HepG2 (cell line): ENCODE measurements around the gene FGGY. TPM values are rescaled to one million over a fixed set of nuclear protein-coding genes. Genes with fewer than 3 reads are reported as not detected.

Experiments
- ATAC-seq: fragments of 200-7000 bp; cut with Tn5 transposase; 3 replicates; pipeline ENCODE4 v1.9.1; 2020; ENCODE audit warnings: mild to moderate bottlenecking, moderate library complexity
- BruUV-seq: library from RNA; stranded (reverse); fragments of 400-500 nt; replicated peaks from 2 replicates; lab custom pipeline; 2021; lab: Mats Ljungman, UMichigan
- CTCF ChIA-PET: fragments of 300-600 bp; formaldehyde crosslinking; extraction: SDS; loops from one replicate; lab custom pipeline; 2021; ENCODE audit warnings: low total read pairs, inconsistent platforms, low intra/inter-chr PET ratio; lab: Yijun Ruan, JAX
- POLR2A ChIA-PET: fragments of 350-600 bp; sonication (Branson Sonifier 250); formaldehyde crosslinking; loops from one replicate; lab custom pipeline; 2020; ENCODE audit warnings: antibody characterized with exemption, inconsistent platforms; lab: Yijun Ruan, JAX
- DNase-seq: peaks from one replicate; pipeline ENCODE4 v3.0.0-alpha.2; 2015; ENCODE audit warnings: low spot score
- FAIRE-seq: peaks from 3 replicates; lab custom pipeline; 2011; peaks lifted over from hg19 to GRCh38; lab: Jason Lieb, UNC
- H2AFZ ChIP-seq: one replicate; pipeline ENCODE4 v1.6.1; 2011; ENCODE audit warnings: low read length, inconsistent platforms
- H3K27ac ChIP-seq: fragments of 300-600 bp; 3 replicates; pipeline ENCODE4 v1.8.0; 2011; ENCODE audit warnings: mixed run types, mild to moderate bottlenecking, mixed read lengths, low read length, inconsistent platforms; ENCODE audit not compliant: insufficient read depth; ENCODE audit errors: extremely low read length
- H3K27me3 ChIP-seq, 2 experiments: fragments of 200-600 bp in 1 of 2; 2 replicates in 1 of 2; 3 replicates in 1 of 2; pipeline versions ENCODE4 v1.6.0 to v1.8.0; 2011; ENCODE audit warnings: low read length in 2 of 2, mild to moderate bottlenecking in 2 of 2, moderate library complexity in 2 of 2, inconsistent platforms in 1 of 2; ENCODE audit not compliant: insufficient read depth in 2 of 2, control insufficient read depth in 1 of 2
- H3K36me3 ChIP-seq, 2 experiments: fragments of 200-600 bp in 1 of 2; replicated peaks in 1 of 2; 2 replicates in 1 of 2; 3 replicates in 1 of 2; pipeline versions ENCODE4 v1.5.1 to v1.8.0; 2011; ENCODE audit warnings: low read length in 2 of 2, inconsistent platforms in 1 of 2; ENCODE audit not compliant: insufficient read depth in 2 of 2, control insufficient read depth in 1 of 2
- H3K4me1 ChIP-seq: 2 replicates; pipeline ENCODE4 v1.5.1; 2012; ENCODE audit warnings: low read length, inconsistent platforms; ENCODE audit not compliant: insufficient read depth
- H3K4me2 ChIP-seq: 2 replicates; pipeline ENCODE4 v1.6.0; 2011; ENCODE audit warnings: low read depth, low read length, inconsistent platforms
- H3K4me3 ChIP-seq, 3 experiments: fragments of 200-600 bp in 1 of 3; sonication (generic), shearing (Covaris generic) in 1 of 3; replicated peaks in 1 of 3; 2 replicates each; pipeline ENCODE4 v1.5.1; 2011 to 2016; ENCODE audit warnings: low read length in 3 of 3, inconsistent platforms in 2 of 3, low read depth in 2 of 3, mild to moderate bottlenecking in 2 of 3, control low read depth in 1 of 3, mixed read lengths in 1 of 3; ENCODE audit not compliant: insufficient read depth in 1 of 3
- H3K79me2 ChIP-seq: one replicate; pipeline ENCODE4 v1.6.1; 2011; ENCODE audit warnings: low read length, inconsistent platforms; ENCODE audit not compliant: insufficient read depth
- H3K9ac ChIP-seq: 2 replicates; pipeline ENCODE4 v1.6.0; 2011; ENCODE audit warnings: mild to moderate bottlenecking, low read depth, low read length, inconsistent platforms; ENCODE audit not compliant: insufficient read depth
- H3K9me3 ChIP-seq: 2 replicates; pipeline ENCODE4 v1.5.1; 2012; ENCODE audit warnings: mild to moderate bottlenecking, low read length
- H4K20me1 ChIP-seq: 2 replicates; pipeline ENCODE4 v1.6.0; 2011; ENCODE audit warnings: inconsistent platforms, mild to moderate bottlenecking, low read length, moderate library complexity; ENCODE audit not compliant: insufficient read depth
- ARHGAP35 ChIP-seq: sonication (generic); formaldehyde crosslinking; IDR thresholded peaks from 2 replicates; pipeline ENCODE4 v1.9.0; 2022; ENCODE audit warnings: mild to moderate bottlenecking, inconsistent platforms, moderate library complexity, missing genetic modification reagents, borderline replicate concordance
- ARID5B ChIP-seq: IDR thresholded peaks from 2 replicates; pipeline ENCODE4 v1.4.0; 2020; ENCODE audit warnings: mild to moderate bottlenecking, missing genetic modification reagents
- ASH2L ChIP-seq: fragments of 300-600, 200-600 bp; sonication (generic); IDR thresholded peaks from 2 replicates; pipeline ENCODE4 v1.7.0; 2017; ENCODE audit warnings: low read depth, mild to moderate bottlenecking, moderate library complexity, mixed read lengths, low read length; ENCODE audit not compliant: insufficient read length
- BCL3 ChIP-seq: sonication (generic); formaldehyde crosslinking; IDR thresholded peaks from 2 replicates; pipeline ENCODE4 v1.5.1; 2020; ENCODE audit warnings: mild to moderate bottlenecking, missing genetic modification reagents, moderate library complexity
- CCDC6 ChIP-seq: sonication (generic); formaldehyde crosslinking; IDR thresholded peaks from 2 replicates; pipeline ENCODE4 v1.8.1; 2022; ENCODE audit warnings: mild to moderate bottlenecking, missing genetic modification reagents, moderate library complexity
- ETV5 ChIP-seq: IDR thresholded peaks from 2 replicates; pipeline ENCODE4 v1.6.1; 2018; ENCODE audit warnings: missing biosample characterization, missing genetic modification reagents, inconsistent platforms, borderline replicate concordance
- HHEX ChIP-seq: IDR thresholded peaks from 2 replicates; pipeline ENCODE4 v1.6.1; 2016; ENCODE audit warnings: control low read depth
- KDM5A ChIP-seq: fragments of 200-600 bp; sonication (generic); IDR thresholded peaks from 2 replicates; pipeline ENCODE4 v1.7.0; 2018; ENCODE audit warnings: antibody characterized with exemption, mild to moderate bottlenecking, low read length, borderline replicate concordance
- MBNL3 ChIP-seq: fragments of 250-450 bp; sonication (Bioruptor Pico); conservative IDR thresholded peaks from 2 replicates; pipeline ENCODE4 v1.8.0; 2022; ENCODE audit warnings: mild to moderate bottlenecking, inconsistent platforms
- MXI1 ChIP-seq: IDR thresholded peaks from 3 replicates; pipeline ENCODE4 v1.6.1; 2012; ENCODE audit warnings: low read depth, low read length, inconsistent platforms, borderline replicate concordance
- NAIF1 ChIP-seq: sonication (generic); formaldehyde crosslinking; IDR thresholded peaks from 2 replicates; pipeline ENCODE4 v1.5.0; 2020; ENCODE audit warnings: mild to moderate bottlenecking, missing genetic modification reagents, borderline replicate concordance
- PAF1 ChIP-seq: IDR thresholded peaks from 2 replicates; pipeline ENCODE4 v1.6.1; 2016; ENCODE audit warnings: missing genetic modification reagents, missing compliant biosample characterization
- PAX8 ChIP-seq: sonication (generic); formaldehyde crosslinking; IDR thresholded peaks from 2 replicates; pipeline ENCODE4 v1.8.0; 2022; ENCODE audit warnings: mild to moderate bottlenecking, missing genetic modification reagents, borderline replicate concordance
- SRF ChIP-seq: IDR thresholded peaks from 2 replicates; pipeline ENCODE4 v1.6.1; 2011; ENCODE audit warnings: mild to moderate bottlenecking, low read depth, low read length, moderate library complexity
- THAP8 ChIP-seq: sonication (generic); formaldehyde crosslinking; IDR thresholded peaks from 2 replicates; pipeline ENCODE4 v1.5.1; 2020; ENCODE audit warnings: missing genetic modification reagents, mild to moderate bottlenecking, borderline replicate concordance
- ZNF570 ChIP-seq: sonication (generic); formaldehyde crosslinking; IDR thresholded peaks from 2 replicates; pipeline ENCODE4 v1.4.0; 2020; ENCODE audit warnings: mild to moderate bottlenecking, missing genetic modification reagents, borderline replicate concordance
- in situ Hi-C: cut with HindIII; loops from 2 replicates; pipeline ENCODE4 v1.10.0; 2017; ENCODE audit warnings: low pct_unique_long_range_greater_than_20kb; ENCODE audit not compliant: extremely low pct_ligation_motif_present
- intact Hi-C: fragments of 100-400 bp; cut with micrococcal nuclease; formaldehyde crosslinking; loops from one replicate; pipeline ENCODE4 v1.10.0; 2022; ENCODE audit not compliant: unreplicated experiment
- polyA plus RNA-seq, 8 experiments: library from polyadenylated mRNA; depleted of rRNA in 3 of 8; stranded (reverse) in 7 of 8; unstranded in 1 of 8; fragments of >200 nt; fragmentation: Illumina TruSeq in 4 of 8; extraction: Trizol in 4 of 8; gene quantifications; 2 replicates each; pipeline versions ENCODE4 v1.2.1 to v1.2.3, GENCODE V29; 2011 to 2016; ENCODE audit warnings: low read depth in 4 of 8, missing spikeins in 1 of 8, mixed read lengths in 1 of 8; ENCODE audit not compliant: insufficient read depth in 1 of 8
- total RNA-seq, 5 experiments: library from RNA; depleted of rRNA; stranded (reverse); fragments of >200 nt; fragmentation: Illumina TruSeq; extraction: Trizol; gene quantifications; 2 replicates each; pipeline ENCODE4 v1.2.3, GENCODE V29; 2016; ENCODE audit warnings: low read depth in 1 of 5

Gene FGGY
- total and polyA plus RNA-seq, 2 of the 13 experiments (the other 11 are each of a cell fraction or from before 2014, with no cell fraction given) = 15.7 to 27.5 TPM

GRCh38 chr1:59718989-59719360, 422.1 kb downstream of the FGGY start:
- CTCF ChIA-PET = no interaction called here

More at GRCh38 chr1:59718989-59719360, 422.1 kb downstream of the FGGY start:
- intact Hi-C loops (no loop called here), in situ Hi-C loops (no loop called here)
- Histone ChIP-seq H3K4me1 (peaks cover 23% of the 10 kb centered on the region), H2AFZ (no peak overlapping the region), H3K27ac (no peak overlapping the region), H3K9ac (no peak overlapping the region), H3K9me3 (no peaks in the 10 kb centered on the region), H3K4me2 (no peak overlapping the region), H3K79me2 (no peaks in the 10 kb centered on the region), H3K4me3 (no peak overlapping the region), H4K20me1 (no peaks in the 10 kb centered on the region), H3K27me3 (no peaks in the 10 kb centered on the region), H3K36me3 (no peaks in the 10 kb centered on the region)
- ATAC-seq = no peak
- no TSS peak for BruUV-seq
- TF ChIP-seq ARHGAP35 (CRISPR knock-in tag) (no peak), CCDC6 (no peak), MXI1 (no peak), THAP8 (no peak), NAIF1 (no peak), MBNL3 (CRISPR knock-in tag) (no peak), PAX8 (CRISPR knock-in tag) (no peak), BCL3 (CRISPR knock-in tag) (no peak), HHEX (no peak), KDM5A (no peak), ZNF570 (CRISPR knock-in tag) (no peak), ARID5B (CRISPR knock-in tag) (no peak), SRF (no peak), ETV5 (CRISPR knock-in tag) (no peak), ASH2L (no peak), PAF1 (CRISPR knock-in tag) (no peak)
- no peak for FAIRE-seq
- no peak for DNase-seq
- POLR2A ChIA-PET = no interaction called here
